T-helper 22 cell (primary cell): ENCODE data around the gene FBXL2.
"Not testable (repeated sequence)": the region's sequence is repeated elsewhere in the genome, so short reads cannot be mapped to it uniquely, and the experiment has no call there.

Experiments used
- DNase-seq: peaks from one replicate; pipeline ENCODE4 v3.0.0-alpha.2; 2020; ENCODE audit warnings: low read depth

Gene FBXL2

GRCh38 chr3:33386631-33387030 lies 109.4 kb downstream of the FBXL2 start:
- DNase-seq: no peak

- DNase-seq: no peak
Observed at GRCh38 chr3:33388374-33389100, 111.3 kb downstream of the FBXL2 start.

GRCh38 chr3:33389908-33390307 lies 112.7 kb downstream of the FBXL2 start:
- DNase-seq: no peak

- no peak for DNase-seq
Observed at GRCh38 chr3:33391255-33391995, 114.2 kb downstream of the FBXL2 start.

GRCh38 chr3:33392144-33392543 lies 114.9 kb downstream of the FBXL2 start:
- DNase-seq: no peak

GRCh38 chr3:33392703-33393125 lies 115.5 kb downstream of the FBXL2 start:
- no peak for DNase-seq

- no peak for DNase-seq
Observed at GRCh38 chr3:33394403-33395054, 117.3 kb downstream of the FBXL2 start.

- no peak for DNase-seq
Observed at GRCh38 chr3:33395900-33396299, 118.7 kb downstream of the FBXL2 start.

GRCh38 chr3:33398410-33398809 lies 121.2 kb downstream of the FBXL2 start:
- no peak for DNase-seq

GRCh38 chr3:33401781-33402180 lies 124.5 kb downstream of the FBXL2 start:
- no peak for DNase-seq

GRCh38 chr3:33402936-33403335 lies 125.7 kb downstream of the FBXL2 start:
- no peak for DNase-seq

- DNase-seq: no peak
Observed at GRCh38 chr3:33403756-33404155, 126.5 kb downstream of the FBXL2 start.

- DNase-seq: not testable (repeated sequence)
Observed at GRCh38 chr3:33410816-33411215, 133.6 kb downstream of the FBXL2 start.

GRCh38 chr3:33417066-33417673 lies 139.9 kb downstream of the FBXL2 start:
- DNase-seq: no peak

- DNase-seq: no peak
Observed at GRCh38 chr3:33419948-33420347, 142.7 kb downstream of the FBXL2 start.

- DNase-seq: no peak
Observed at GRCh38 chr3:33420966-33421365, 143.7 kb downstream of the FBXL2 start.

GRCh38 chr3:33424606-33425452 lies 147.6 kb downstream of the FBXL2 start:
- DNase-seq: no peak

GRCh38 chr3:33425453-33425852 lies 148.2 kb downstream of the FBXL2 start:
- no peak for DNase-seq

GRCh38 chr3:33426068-33426467 lies 148.8 kb downstream of the FBXL2 start:
- no peak for DNase-seq

GRCh38 chr3:33426630-33427317 lies 149.5 kb downstream of the FBXL2 start:
- DNase-seq: no peak

- no peak for DNase-seq
Observed at GRCh38 chr3:33428734-33429133, 151.5 kb downstream of the FBXL2 start.
